ENCODE results near the gene GCK. TPM values are rescaled to one million over a fixed set of nuclear protein-coding genes. Genes with fewer than 3 reads are reported as not detected.

Gene GCK
- total and polyA plus RNA-seq, 2 donors (not counting 1 experiment from before 2014, with no cell fraction given), result 0.22 to 0.24 TPM

- intact Hi-C loops (cut with micrococcal nuclease), result no loop called here
- no peak for TF ChIP-seq CTCF (IDR thresholded peaks at IDR 0.05)
- TF ChIP-seq EZH2 (IDR thresholded peaks at IDR 0.05; ENCODE audit: borderline replicate concordance, insufficient read depth, low read depth, low read length, poor library complexity, severe bottlenecking), result no peak
- POLR2A ChIA-PET, result no interaction called here
- Histone ChIP-seq H3K4me3 (ENCODE audit: control extremely low read depth in 1 of 5, extremely low read depth in 1 of 5, insufficient read depth in 1 of 5, low read depth in 2 of 5, low read length in 4 of 5) (no peak overlapping the region), H3K4me2 (replicated peaks; ENCODE audit: low read depth, low read length, poor library complexity, severe bottlenecking) (no peak overlapping the region), H3K4me1 (ENCODE audit: control insufficient read depth in 2 of 2, insufficient read depth in 2 of 2, low read length in 2 of 2) (peaks cover 0 to 11% of the 10 kb centered on the region in 2 donors), H3K36me3 (replicated peaks in 1 of 2; ENCODE audit: control extremely low read depth in 1 of 2, control insufficient read depth in 1 of 2, extremely low read depth in 1 of 2, insufficient read depth in 2 of 2, low read length in 1 of 2) (no peaks in the 10 kb centered on the region), H3K27me3 (replicated peaks in 1 of 4; ENCODE audit: control extremely low read depth in 1 of 4, control insufficient read depth in 3 of 4, insufficient read depth in 4 of 4, low read length in 3 of 4) (no peaks in the 10 kb centered on the region), H4K20me1 (ENCODE audit: control insufficient read depth, insufficient read depth, low read length, poor library complexity, severe bottlenecking) (no peaks in the 10 kb centered on the region), H3K27ac (ENCODE audit: low read length in 2 of 2) (no peak overlapping the region), H3K9ac (ENCODE audit: low read length) (no peak overlapping the region), H2AFZ (ENCODE audit: insufficient read depth, low read depth, low read length, poor library complexity, severe bottlenecking) (no peak overlapping the region), H3K79me2 (ENCODE audit: control insufficient read depth, insufficient read depth, low read length) (no peaks in the 10 kb centered on the region), H3K9me3 (ENCODE audit: control extremely low read depth in 1 of 3, control insufficient read depth in 2 of 3, insufficient read depth in 1 of 3, low read length in 2 of 3) (no peaks in the 10 kb centered on the region)
- ATAC-seq (ENCODE audit: low read depth), result no peak
- no peaks in the 10 kb centered on the region for H3K27me3 Mint-ChIP-seq
- H3K27ac Mint-ChIP-seq, result no peak overlapping the region
- CTCF ChIA-PET, result no interaction called here
- peaks cover 7% of the 10 kb centered on the region for H3K4me1 Mint-ChIP-seq
- WGBS (ENCODE audit: insufficient coverage), result 96% methylated on average over 7 of the region's 9 CpGs
- no peak for DNase-seq
- H3K9me3 Mint-ChIP-seq (ENCODE audit: insufficient read depth), result no peaks in the 10 kb centered on the region
- no peak overlapping the region for H3K4me3 Mint-ChIP-seq
Observed at GRCh38 chr7:44151956-44152355, 37.3 kb downstream of the GCK start.

- Mint-ChIP-seq H3K27ac (no peak overlapping the region), H3K4me1 (peaks cover 9% of the 10 kb centered on the region), H3K27me3 (no peaks in the 10 kb centered on the region), H3K9me3 (ENCODE audit: insufficient read depth) (no peaks in the 10 kb centered on the region), H3K4me3 (no peak overlapping the region)
- H3K4me1 ChIP-seq (ENCODE audit: control insufficient read depth in 2 of 2, insufficient read depth in 2 of 2, low read length in 2 of 2), result peaks cover 5 to 16% of the 10 kb centered on the region in 2 donors
- no peak for TF ChIP-seq EZH2 (IDR thresholded peaks at IDR 0.05; ENCODE audit: borderline replicate concordance, insufficient read depth, low read depth, low read length, poor library complexity, severe bottlenecking)
- TF ChIP-seq CTCF (IDR thresholded peaks at IDR 0.05), result no peak
- no peak overlapping the region for H2AFZ ChIP-seq (ENCODE audit: insufficient read depth, low read depth, low read length, poor library complexity, severe bottlenecking)
- no peak for ATAC-seq (ENCODE audit: low read depth)
- H3K4me3 ChIP-seq (ENCODE audit: control extremely low read depth in 1 of 5, extremely low read depth in 1 of 5, insufficient read depth in 1 of 5, low read depth in 2 of 5, low read length in 4 of 5), result no peak overlapping the region
- no peak overlapping the region for H3K4me2 ChIP-seq (replicated peaks; ENCODE audit: low read depth, low read length, poor library complexity, severe bottlenecking)
- no peak overlapping the region for H3K27ac ChIP-seq (ENCODE audit: low read length in 2 of 2)
- H3K9ac ChIP-seq (ENCODE audit: low read length), result no peak overlapping the region
- H3K9me3 ChIP-seq (ENCODE audit: control extremely low read depth in 1 of 3, control insufficient read depth in 2 of 3, insufficient read depth in 1 of 3, low read length in 2 of 3), result no peaks in the 10 kb centered on the region
- H4K20me1 ChIP-seq (ENCODE audit: control insufficient read depth, insufficient read depth, low read length, poor library complexity, severe bottlenecking), result no peaks in the 10 kb centered on the region
- ChIA-PET CTCF (interaction anchor here (1.2 kb wide), 1 partner anchor 43 kb away, joined by 3 read pairs; no protein-coding TSS in a partner anchor), POLR2A (no interaction called here)
- H3K27me3 ChIP-seq (replicated peaks in 1 of 4; ENCODE audit: control extremely low read depth in 1 of 4, control insufficient read depth in 3 of 4, insufficient read depth in 4 of 4, low read length in 3 of 4), result peaks cover 0 to 4% (median 0%) of the 10 kb centered on the region in 4 experiments
- no peaks in the 10 kb centered on the region for H3K36me3 ChIP-seq (replicated peaks in 1 of 2; ENCODE audit: control extremely low read depth in 1 of 2, control insufficient read depth in 1 of 2, extremely low read depth in 1 of 2, insufficient read depth in 2 of 2, low read length in 1 of 2)
- WGBS (ENCODE audit: insufficient coverage), result 92% methylated on average over 16 of the region's 16 CpGs
- H3K79me2 ChIP-seq (ENCODE audit: control insufficient read depth, insufficient read depth, low read length), result no peaks in the 10 kb centered on the region
- no peak for DNase-seq
- intact Hi-C loops (cut with micrococcal nuclease), result no loop called here
Observed at GRCh38 chr7:44150966-44151941, 38.0 kb downstream of the GCK start.
